ENCODE measurements around the gene CEP41.

DNA sequence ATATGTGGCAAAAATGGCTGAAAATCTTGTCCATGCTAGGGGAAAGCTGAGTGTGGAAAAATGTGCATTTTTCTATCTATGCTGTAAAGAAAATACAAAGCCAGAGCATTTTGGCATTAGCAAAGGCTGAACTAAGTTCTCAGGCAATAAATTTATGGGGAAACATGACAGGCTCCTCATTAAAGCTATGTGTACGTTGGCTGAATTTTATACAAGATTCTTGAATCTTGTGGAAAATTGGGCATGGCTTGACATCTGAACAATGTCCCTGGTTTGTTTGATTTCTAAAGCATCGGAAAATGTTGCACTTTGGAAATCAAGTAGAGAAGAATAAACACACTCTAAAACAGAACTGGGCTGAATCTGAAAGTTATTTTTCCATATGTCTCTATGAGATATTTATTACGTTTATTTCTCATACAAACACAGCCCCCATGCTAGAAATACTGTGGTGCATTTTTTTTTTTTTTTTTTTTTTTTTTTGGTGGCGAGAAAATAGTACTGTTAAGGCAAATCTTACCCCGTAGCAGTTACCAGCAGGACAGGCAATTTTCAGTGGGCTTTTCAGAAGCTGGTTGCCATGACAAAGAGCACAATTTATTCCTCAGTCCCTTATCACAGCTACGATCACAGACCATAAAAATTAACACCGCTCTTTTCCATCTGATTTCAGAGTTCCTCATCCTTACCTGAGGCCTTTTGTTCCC, 43.6 kb downstream of the CEP41 start:
- TF ChIP-seq CTCF (IDR thresholded peaks at IDR 0.05; ENCODE audit: poor library complexity) = no peak
- TF ChIP-seq EZH2 (IDR thresholded peaks at IDR 0.05; ENCODE audit: borderline replicate concordance) = no peak
- peak; percentile 39 for TF ChIP-seq EZH2phosphoT487 (IDR thresholded peaks at IDR 0.05; ENCODE audit: low read depth, severe bottlenecking, unreplicated experiment)

All from hepatocyte (in vitro differentiated cells).